OCI-LY1 (cell line): ENCODE results near the gene PTPRN2.

Experiments
- EZH2 ChIP-seq: fragments of 200-600 bp; sonication (generic), shearing (Covaris generic); IDR thresholded peaks from 2 replicates; pipeline ENCODE4 v1.8.0; 2017; ENCODE audit warnings: borderline replicate concordance, mixed run types, mild to moderate bottlenecking, antibody characterized with exemption, low read length, moderate library complexity, mixed read lengths
- TF ChIP-seq, protein P1 (sequence below): fragments of 200-600 bp; sonication (generic), shearing (Covaris generic); IDR thresholded peaks from 2 replicates; pipeline ENCODE4 v1.5.1; 2017; ENCODE audit warnings: mild to moderate bottlenecking, antibody characterized with exemption, low read length, moderate library complexity, mixed read lengths

DNA sequence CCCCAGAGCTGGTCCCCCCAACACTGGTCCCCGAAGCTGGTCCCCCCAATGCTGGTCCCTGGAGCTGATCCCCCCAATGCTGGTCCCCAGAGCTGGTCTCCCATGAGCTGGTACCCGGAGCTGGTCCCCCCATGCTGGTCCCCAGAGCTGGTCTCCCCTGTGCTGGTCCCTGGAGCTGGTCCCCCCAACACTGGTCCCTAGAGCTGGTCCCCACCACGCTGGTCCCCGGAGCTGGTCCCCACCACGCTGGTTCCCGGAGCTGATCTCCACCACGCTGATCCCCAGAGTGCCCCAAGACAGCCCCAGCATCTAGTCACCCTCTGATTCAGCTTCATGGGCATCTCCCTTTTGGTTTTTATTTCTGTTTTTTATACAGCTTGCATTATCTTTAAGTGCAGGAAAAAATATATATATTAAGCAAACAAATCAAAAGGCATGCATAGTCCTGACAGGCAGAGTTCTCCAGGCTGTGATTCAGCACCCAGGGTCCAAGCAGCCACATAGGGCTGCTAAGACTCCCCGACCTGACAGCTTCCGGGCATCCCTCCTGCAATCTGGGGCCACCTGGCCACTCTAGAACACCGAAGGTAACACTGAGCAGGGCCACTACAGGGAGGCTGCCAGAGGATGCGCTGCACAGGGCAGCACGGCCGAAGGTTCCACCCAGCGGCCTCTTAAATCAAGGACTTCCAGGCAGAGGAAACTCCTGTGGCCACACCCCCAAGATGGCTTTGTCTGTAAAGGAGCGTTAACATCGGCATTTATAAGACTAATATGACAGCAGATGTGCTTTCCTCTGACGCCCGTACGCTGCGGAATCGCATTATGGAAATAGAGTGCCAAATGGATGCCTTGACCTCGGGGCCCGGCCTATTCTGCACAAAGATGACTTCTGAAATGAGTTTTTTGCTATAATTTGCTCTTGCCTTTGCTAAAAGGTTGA is 215.0 kb downstream of the PTPRN2 start:
- TF ChIP-seq, protein P1, sequence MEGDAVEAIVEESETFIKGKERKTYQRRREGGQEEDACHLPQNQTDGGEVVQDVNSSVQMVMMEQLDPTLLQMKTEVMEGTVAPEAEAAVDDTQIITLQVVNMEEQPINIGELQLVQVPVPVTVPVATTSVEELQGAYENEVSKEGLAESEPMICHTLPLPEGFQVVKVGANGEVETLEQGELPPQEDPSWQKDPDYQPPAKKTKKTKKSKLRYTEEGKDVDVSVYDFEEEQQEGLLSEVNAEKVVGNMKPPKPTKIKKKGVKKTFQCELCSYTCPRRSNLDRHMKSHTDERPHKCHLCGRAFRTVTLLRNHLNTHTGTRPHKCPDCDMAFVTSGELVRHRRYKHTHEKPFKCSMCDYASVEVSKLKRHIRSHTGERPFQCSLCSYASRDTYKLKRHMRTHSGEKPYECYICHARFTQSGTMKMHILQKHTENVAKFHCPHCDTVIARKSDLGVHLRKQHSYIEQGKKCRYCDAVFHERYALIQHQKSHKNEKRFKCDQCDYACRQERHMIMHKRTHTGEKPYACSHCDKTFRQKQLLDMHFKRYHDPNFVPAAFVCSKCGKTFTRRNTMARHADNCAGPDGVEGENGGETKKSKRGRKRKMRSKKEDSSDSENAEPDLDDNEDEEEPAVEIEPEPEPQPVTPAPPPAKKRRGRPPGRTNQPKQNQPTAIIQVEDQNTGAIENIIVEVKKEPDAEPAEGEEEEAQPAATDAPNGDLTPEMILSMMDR = no peak
- no peak for TF ChIP-seq EZH2
